HG02870 (cell line): Measurements from ENCODE around the gene NETO2.
"Not testable (repeated sequence)": the region's sequence is repeated elsewhere in the genome, so short reads cannot be mapped to it uniquely, and the experiment has no call there.

ENCODE experiments used
- ATAC-seq: cut with Tn5 transposase; IDR thresholded peaks from one replicate; pipeline ENCODE4 v1.9.1; 2021; ENCODE audit warnings: mild to moderate bottlenecking, moderate library complexity; ENCODE audit not compliant: unreplicated experiment

Gene NETO2

GRCh38 chr16:47067203-47067602 is 76.5 kb downstream of the NETO2 start:
- no peak for ATAC-seq

DNA sequence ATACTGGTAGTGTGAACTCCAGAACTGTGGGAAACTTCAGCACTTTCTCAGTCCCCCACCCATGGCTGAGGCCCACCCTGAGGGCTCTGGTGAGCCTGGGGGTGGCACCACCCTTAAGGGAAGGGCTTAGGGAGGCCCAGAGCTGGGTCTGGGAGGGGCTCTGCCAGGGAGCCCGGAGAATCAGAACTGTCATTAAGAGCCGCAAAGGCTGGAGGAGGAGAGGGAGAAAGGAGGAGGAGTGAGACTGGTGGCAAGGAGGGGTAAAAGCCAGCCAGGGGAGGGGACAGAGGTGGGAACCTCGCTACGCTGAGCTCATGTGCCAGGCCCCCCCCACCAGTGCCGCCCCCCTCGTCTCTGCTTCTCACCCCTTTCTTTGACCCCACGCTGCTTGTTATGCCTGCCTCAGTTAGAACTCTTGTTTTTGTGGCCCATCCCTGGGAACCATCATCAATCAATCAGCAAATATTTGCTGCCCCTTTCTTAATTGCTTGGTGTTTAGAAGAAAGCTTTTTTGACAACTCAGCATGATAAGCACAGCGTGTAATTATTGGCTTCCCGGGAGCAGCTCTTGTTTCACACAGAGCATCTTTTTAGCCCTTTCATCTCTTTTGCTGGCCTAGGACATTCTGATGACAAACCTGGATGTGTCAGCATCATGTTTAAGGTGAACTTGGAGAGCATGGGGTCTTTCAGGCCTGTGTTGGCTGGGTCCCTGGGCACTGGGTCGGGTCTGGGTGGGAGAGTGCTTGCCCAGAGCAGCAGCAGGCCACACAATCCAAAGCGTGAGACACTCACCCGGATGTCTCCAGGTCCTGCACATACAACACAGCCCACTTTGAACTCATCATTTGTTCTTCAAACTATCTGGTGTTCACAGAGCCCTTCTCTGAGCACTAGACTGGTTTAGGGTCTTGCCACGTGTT is 77.7 kb downstream of the NETO2 start:
- ATAC-seq, result no peak

GRCh38 chr16:47064775-47065174 is 79.0 kb downstream of the NETO2 start:
- no peak for ATAC-seq

- ATAC-seq, result no peak
These were observed 80.6 kb downstream of the NETO2 start for GRCh38 chr16:47063011-47063724.

GRCh38 chr16:47061204-47061603 is 82.5 kb downstream of the NETO2 start:
- ATAC-seq, result no peak

DNA sequence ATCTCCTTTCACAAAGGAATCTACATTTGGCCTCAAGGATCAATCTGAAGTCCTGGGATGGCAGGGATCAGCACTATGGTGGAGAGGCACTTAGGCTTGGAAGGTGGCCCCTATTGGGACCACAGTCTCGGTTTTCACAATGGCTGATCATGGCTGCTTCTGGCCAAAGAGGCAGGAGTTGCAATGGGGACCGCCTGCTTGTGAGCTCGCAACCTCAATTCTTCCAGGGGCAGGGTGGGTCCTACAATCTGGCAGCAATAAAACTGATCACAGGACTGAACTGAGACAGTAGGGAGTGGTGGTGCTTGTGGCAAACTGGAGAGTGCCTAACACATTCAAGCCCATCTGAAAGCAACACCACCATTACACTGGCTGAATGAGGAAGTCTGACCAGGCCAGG is 83.1 kb downstream of the NETO2 start:
- ATAC-seq, result no peak

DNA sequence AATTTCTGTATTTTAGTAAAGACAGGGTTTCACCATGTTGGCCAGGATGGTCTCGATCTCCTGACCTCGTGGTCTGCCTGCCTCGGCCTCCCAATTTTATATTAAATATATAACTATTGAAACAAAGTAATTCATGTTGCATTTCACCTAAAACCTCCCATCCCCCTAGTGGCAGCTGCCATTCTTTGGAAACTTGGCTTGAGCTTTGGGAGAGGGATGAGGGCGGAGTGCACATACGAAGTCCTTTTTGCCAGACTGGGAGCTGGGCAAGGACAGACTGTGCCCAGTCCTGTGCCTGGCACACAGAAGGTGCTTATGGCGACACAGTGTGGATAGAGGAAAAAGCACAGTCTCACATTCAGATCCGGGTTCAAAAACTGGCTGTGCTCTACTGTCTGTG is 83.8 kb downstream of the NETO2 start:
- no peak for ATAC-seq

DNA sequence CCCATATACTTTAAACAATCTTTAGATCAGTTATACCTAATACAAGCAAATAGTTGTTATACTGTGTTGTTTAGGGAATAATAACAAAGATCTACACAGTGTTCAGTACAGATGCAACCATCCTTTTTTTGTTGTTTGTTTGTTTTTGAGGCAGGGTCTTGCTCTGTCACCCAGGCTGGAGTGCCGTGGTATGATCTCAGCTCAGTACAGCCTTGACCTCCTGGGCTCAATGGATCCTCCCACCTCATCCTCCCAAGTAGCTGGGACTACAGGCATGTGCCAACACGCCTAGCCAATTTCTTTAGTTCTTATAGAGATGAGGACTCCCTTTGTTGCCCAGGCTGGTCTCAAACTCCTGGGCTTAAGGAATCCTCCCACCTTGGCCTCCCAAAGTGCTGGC is 84.6 kb downstream of the NETO2 start:
- ATAC-seq, result not testable (repeated sequence)

- ATAC-seq, result no peak
These were observed 85.3 kb downstream of the NETO2 start for GRCh38 chr16:47058295-47059086.

DNA sequence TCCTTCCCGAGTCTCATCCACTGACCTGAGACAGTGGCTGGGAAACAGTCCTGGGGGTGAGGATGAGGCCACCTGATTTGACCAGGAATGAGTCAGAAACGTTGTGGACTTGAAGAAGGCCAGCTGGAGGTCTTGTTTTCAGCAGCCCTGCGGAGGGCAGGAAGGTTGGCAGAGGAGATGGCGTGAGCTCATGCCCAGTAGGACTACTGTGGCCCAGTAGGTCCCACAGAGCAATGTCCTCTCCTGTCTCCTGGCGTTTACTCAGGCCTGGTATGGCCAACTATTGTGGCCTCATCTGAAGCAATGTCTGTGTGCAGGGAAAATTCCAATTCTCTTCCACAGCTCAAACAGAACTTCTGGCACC is 86.1 kb downstream of the NETO2 start:
- no peak for ATAC-seq

- ATAC-seq, result no peak
These were observed 86.8 kb downstream of the NETO2 start for GRCh38 chr16:47056688-47057629.

DNA sequence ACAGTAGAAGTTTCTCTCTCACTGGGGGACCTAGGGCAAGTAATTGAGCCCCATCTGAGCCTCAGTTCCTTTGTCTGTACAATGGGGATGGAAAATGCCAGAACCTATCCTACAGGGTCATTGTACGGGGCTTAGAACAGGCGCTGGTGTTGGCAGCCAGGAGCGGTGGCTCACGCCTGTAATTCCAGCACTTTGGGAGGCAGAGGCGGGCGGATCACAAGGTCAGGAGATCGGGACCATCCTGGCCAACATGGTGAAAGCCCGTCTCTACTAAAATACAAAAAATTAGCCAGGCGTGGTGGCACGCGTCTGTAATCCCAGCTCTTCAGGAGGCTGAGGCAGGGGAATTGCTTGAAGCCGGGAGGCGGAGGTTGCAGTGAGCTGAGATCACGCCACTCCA is 87.7 kb downstream of the NETO2 start:
- ATAC-seq, result not testable (repeated sequence)

DNA sequence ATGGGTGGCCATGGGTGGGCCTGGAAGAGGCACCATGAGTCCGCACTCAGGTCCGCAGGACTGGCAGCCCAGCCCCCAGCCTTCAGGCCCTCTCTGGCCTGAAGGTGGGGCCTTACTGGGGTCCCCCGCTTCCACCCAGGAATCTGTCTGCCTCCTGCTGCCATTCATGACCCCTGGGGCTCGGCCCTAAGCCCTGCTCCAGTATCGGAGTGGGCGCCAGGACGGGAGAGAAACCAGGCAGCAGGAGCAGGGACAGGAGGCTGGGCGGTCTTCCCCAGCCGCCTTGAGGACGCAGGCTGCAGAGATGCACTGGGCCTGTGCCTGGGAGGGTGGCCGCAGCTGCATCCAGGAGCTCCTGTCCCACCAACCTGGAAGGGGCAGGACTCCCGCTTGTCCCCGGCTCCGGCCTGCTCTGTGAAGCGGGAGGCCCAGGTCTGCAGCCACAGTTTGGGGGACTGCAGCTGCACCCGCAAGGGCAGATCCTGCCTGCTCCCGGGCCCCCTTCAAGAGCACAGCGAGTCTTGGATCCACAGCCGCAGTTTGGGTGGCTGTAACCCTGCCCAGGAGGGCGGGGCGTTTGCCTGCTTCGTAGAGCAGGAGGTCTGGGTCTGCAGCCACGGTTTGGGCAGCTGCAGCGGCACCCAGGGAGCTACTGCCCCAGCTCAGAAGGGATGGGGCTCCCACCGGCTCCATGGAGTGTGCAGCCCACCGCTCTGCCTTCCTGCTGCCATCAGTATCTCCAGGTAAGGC is 88.4 kb downstream of the NETO2 start:
- no peak for ATAC-seq

DNA sequence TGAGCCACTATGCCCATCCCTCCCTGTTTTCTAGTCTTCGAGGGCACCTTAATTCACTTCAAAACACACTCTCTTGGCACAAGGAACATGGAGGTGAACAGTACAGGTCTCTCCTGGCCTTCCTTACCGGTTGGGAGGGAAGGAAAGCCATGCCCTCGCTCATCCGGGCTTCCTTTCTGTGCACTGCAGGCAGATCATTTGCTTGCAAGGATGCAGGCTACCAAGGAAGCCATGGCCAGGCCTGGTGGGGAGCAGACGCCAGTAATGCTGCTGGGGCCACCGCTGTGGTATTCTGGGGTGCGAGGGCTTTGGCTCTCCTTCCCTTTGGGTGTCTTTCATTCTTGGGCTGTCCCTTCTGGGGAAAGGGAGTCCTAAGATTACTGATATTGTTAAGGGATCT is 89.4 kb downstream of the NETO2 start:
- ATAC-seq, result no peak

DNA sequence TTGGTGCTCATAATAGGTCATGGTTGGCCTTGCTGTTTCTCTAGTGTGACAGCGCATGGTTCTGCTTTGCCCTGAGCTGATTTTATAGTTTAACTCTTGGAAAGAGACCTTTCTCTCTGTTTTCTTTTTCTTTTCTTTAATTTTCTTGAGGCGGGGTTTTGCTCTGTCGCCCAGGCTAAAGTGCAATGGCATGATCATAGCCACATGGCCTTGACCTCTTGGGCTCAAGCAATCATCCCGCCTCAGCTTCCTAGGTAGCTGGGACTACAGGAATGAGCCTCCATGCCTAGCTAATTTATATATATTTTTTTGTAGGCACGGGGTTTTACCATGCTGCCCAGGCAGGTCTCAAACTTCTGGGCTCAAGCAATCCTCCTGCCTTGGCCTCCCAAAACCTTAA is 89.8 kb downstream of the NETO2 start:
- no peak for ATAC-seq

- ATAC-seq, result no peak
These were observed 90.8 kb downstream of the NETO2 start for GRCh38 chr16:47052666-47053640.

DNA sequence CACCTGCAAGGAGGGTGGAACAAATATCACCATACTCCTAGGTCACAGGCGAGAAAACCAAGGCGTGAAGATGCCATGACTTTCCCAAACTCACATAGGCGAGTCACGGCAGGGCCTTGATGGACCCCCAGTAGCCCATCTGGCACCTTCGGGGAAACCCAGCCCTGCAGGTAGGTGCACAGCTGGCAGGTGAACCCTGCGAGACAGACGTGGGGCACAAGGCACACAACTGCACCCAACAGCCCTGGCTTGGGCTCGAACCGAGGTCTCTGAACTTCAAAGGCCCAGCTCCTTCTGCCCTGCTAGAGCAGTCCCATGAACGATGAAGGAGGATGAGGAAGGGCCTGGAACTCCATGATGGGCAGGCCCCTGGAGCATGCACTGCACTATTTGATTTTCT is 92.7 kb downstream of the NETO2 start:
- no peak for ATAC-seq

- ATAC-seq, result no peak
These were observed 93.7 kb downstream of the NETO2 start for GRCh38 chr16:47049901-47050583.
